WERI-Rb-1 (cell line): ENCODE results near the gene CACNA2D1.
A peak's percentile ranks its signal among the peaks of the same experiment; 100 is the strongest.

Experiments used
- DNase-seq: peaks from one replicate; pipeline ENCODE4 v3.0.0-alpha.2; 2020
- H3K27ac ChIP-seq: fragments of 250-450 bp; sonication (Bioruptor Pico); 2 replicates; pipeline ENCODE4 v1.5.1; 2020; ENCODE audit warnings: mild to moderate bottlenecking, moderate library complexity
- H3K27me3 ChIP-seq: fragments of 250-450 bp; sonication (Bioruptor Pico); 2 replicates; pipeline ENCODE4 v1.5.1; 2021; ENCODE audit warnings: mild to moderate bottlenecking, low read depth, moderate library complexity; ENCODE audit not compliant: insufficient read depth, severe bottlenecking
- H3K36me3 ChIP-seq: fragments of 250-450 bp; sonication (Bioruptor Pico); 2 replicates; pipeline ENCODE4 v1.5.1; 2020; ENCODE audit warnings: mild to moderate bottlenecking, moderate library complexity
- H3K4me3 ChIP-seq: 2 replicates; pipeline ENCODE4 v1.5.1; 2011; ENCODE audit warnings: low read depth, mild to moderate bottlenecking, control low read depth, low read length
- H3K9me3 ChIP-seq: fragments of 250-450 bp; sonication (Bioruptor Pico); 2 replicates; pipeline ENCODE4 v1.5.1; 2021; ENCODE audit warnings: mild to moderate bottlenecking, moderate library complexity; ENCODE audit not compliant: severe bottlenecking
- CTCF ChIP-seq: IDR thresholded peaks from 2 replicates; pipeline ENCODE4 v1.5.1; 2011; ENCODE audit warnings: low read depth, mild to moderate bottlenecking, control low read depth, inconsistent platforms, low read length

CACNA2D1 gene

DNA sequence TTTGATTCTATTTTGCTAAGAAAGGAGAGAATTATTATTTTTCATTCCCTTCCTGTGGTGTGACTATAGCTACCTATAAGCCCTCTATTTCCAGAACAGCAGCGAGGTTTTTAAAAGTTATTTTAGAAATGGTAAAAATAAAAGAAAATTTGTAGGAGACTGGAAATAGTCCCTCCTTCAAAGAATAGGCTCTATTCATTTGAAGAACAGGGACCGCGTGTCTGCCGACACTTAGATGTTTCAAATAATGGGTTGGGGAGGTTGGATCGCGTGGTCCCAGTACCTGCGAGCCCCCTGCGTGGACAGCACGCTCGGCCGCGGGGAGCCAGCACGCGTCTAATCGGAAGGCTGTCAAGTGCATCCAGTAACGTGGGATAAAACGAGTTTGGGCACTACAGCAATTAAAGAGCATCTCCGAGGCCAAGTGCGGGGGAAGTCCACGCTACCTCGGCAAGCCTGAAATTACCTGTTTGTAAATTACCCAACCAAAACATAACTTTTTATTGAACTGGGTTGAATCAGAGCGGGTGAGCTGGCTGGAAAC is 1.0 kb downstream of the CACNA2D1 start:
- DNase-seq, result peak; percentile 32
- TF ChIP-seq CTCF, result no peak
- Histone ChIP-seq H3K36me3 (no peaks in the 10 kb centered on the region; the same call in 1 of the 2 replicates), H3K27ac (peak overlapping the region; percentile 94), H3K27me3 (no peaks in the 10 kb centered on the region), H3K9me3 (no peaks in the 10 kb centered on the region), H3K4me3 (peak overlapping the region; percentile 61)

DNA sequence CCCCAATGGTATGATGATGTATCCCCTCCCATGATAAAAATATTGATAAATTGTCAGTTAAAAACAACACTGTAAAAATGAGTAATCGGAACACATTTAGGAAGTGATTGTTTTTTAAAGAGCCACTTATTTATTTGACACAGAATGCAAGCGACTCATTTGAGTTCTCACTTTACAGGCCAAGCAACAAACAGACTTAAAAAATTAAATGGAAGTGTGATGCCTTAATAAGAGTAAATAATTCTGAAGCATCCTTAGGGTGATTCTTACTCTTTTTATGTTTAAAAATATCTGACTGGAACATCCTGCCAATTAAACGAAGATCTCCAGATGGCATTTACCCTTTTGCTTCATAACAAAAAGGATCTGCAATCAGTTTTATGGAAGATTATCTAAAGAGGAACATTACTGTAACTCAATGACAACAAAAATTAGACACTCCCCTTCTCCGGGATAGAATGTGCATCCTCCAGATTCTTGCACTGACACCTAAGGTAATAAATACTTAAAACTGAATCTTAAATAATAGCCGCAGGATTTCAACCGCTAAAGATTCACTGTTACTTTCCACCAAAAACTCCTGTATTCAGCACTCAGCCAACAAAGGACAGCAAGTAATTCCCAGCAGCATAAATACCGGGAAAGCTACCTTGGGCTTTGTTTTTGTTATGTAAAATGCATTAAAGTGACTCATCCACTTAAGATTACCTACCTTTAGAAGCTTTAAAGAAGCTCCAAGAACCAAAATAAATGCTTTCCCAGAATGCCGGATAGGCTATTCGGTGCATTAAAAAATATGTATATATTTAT is 1.7 kb downstream of the CACNA2D1 start:
- no peaks in the 10 kb centered on the region; the same call in 1 of the 2 replicates for H3K36me3 ChIP-seq
- peak overlapping the region; percentile 61 for H3K4me3 ChIP-seq
- peak overlapping the region; percentile 94 for H3K27ac ChIP-seq
- H3K27me3 ChIP-seq, result no peaks in the 10 kb centered on the region
- DNase-seq, result no peak
- no peak for TF ChIP-seq CTCF
- H3K9me3 ChIP-seq, result no peaks in the 10 kb centered on the region

DNA sequence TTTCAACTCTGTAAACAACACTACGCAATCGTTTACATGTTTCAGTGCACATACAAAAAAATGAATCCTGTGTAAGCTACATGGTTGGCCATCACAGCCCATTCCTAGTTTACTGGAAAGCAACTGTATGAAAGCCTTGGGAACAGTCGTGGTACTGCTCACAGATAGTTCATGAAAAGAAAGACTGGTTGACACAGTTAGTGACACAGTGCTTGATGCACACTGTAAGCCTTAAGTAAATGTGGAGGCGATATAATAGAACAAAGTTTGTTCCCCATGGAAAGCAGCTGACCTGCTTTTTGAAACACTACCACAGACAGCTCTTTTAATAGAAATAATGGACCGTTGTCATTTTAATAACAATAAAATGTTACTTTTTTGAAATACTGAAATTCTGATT is 5.1 kb downstream of the CACNA2D1 start:
- no peaks in the 10 kb centered on the region for H3K9me3 ChIP-seq
- no peaks in the 10 kb centered on the region; the same call in 1 of the 2 replicates for H3K36me3 ChIP-seq
- TF ChIP-seq CTCF, result no peak
- no peak overlapping the region for H3K27ac ChIP-seq
- H3K4me3 ChIP-seq, result no peak overlapping the region
- no peaks in the 10 kb centered on the region for H3K27me3 ChIP-seq
- DNase-seq, result no peak

DNA sequence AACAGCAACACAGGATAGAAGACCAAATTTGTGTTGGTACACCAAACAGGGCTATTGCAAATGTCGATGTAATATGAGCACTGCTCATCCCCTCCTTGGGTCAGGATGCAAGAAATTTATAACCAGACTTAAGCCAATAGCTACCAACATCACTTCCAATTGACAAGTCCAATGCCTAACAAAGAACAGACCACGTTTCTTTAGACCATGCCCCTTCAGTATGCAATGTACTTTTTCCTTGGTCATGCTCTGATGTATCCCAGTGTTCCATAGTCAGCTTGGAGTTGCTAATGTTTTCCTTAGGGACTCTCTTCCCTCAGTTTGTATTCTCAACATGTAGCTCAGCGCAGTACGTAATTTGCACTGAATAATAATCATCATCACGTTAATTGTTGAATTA is 7.8 kb downstream of the CACNA2D1 start:
- no peak overlapping the region for H3K4me3 ChIP-seq
- no peaks in the 10 kb centered on the region; the same call in 1 of the 2 replicates for H3K36me3 ChIP-seq
- no peaks in the 10 kb centered on the region for H3K9me3 ChIP-seq
- TF ChIP-seq CTCF, result no peak
- no peak for DNase-seq
- H3K27ac ChIP-seq, result no peak overlapping the region
- no peaks in the 10 kb centered on the region for H3K27me3 ChIP-seq

DNA sequence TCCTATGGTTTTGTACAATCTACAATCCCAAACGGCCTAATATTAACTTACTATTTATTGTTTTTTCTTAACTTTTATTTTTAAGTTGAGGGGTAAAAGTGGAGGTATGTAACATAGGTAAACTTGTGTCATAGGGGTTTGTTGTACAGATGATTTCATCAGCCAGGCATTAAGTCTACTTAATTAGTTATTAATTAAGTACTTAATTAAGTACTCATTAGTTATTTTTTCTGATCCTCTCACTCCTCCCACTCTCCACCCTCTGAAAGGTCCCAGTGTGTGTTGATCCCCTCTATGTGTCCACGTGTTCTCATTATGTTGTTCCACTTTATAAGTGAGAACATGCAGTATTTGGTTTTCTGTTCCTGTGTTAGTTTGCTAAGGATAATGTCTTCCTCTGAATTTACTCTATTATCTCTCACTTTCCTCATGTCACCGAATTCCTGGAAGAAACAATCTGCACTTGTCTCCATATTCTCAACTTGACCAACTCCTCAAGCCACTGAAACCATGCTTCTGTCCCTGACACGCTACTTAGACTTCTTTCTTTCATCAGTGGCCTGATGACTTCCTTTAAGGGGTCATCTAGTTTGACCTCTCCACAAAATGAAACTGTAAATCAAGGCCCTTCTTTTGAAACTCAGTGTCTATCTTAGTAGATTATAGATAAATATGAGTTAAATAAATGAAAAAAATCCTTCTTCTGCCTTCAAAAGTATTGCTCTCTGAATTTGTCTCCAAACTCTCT is 9.1 kb downstream of the CACNA2D1 start:
- no peak for DNase-seq
- Histone ChIP-seq H3K9me3 (no peaks in the 10 kb centered on the region), H3K27ac (no peak overlapping the region), H3K27me3 (no peaks in the 10 kb centered on the region), H3K4me3 (no peak overlapping the region), H3K36me3 (no peaks in the 10 kb centered on the region; the same call in 1 of the 2 replicates)
- no peak for TF ChIP-seq CTCF
